GM12892 (cell line): ENCODE data around the gene PRKAR1B.

ENCODE experiments used
- POLR2A ChIP-seq: IDR thresholded peaks from 2 replicates; pipeline ENCODE4 v1.6.1; 2011; ENCODE audit warnings: low read depth, low read length, control low read depth
- POLR2AphosphoS5 ChIP-seq: IDR thresholded peaks from 2 replicates; pipeline ENCODE4 v1.6.1; 2011; ENCODE audit warnings: low read depth, low read length, control low read depth

DNA sequence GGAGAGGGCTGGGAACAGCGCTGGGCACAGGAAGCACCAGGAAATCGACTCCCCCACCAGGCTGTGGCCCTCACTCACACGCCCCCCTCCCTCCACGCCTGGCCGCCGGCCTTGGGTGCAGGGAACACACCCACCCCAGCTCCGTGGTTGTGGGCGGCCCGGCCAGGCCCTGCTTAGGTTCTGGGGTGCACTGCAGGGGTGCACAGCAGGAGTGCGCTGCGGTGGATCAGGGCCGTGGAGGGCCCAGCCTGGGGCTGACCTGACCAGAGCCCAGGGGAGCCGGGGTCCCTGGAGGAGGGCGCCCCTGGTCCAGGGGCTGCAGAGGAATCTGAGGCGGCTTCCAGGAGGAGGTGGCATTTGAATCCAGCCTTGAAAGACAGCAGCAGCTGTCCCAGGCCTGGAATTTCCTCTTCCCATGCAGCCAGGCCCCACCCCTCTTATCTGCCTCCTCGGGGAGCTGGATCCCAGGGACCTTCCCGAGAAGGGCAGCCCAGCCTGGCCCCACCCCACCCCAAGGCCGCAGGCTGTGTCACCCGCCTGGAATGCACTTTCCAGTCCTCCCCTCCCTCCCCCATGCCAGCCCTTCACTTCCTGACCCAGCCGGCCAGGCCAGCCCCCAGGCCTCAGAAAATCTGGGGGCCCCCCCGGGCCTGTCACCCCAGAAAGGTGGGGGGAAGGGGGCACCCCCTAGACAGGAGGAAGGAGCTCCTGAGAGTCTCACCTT lies 189.0 kb downstream of the PRKAR1B start:
- TF ChIP-seq POLR2A (no peak), POLR2AphosphoS5 (no peak)
